GM21390 (cell line): ENCODE measurements around the gene ST3GAL2.
"Not testable (repeated sequence)": the region's sequence is repeated elsewhere in the genome, so short reads cannot be mapped to it uniquely, and the experiment has no call there.

ENCODE experiments used
- ATAC-seq: cut with Tn5 transposase; IDR thresholded peaks from one replicate; pipeline ENCODE4 v1.9.1; 2021; ENCODE audit not compliant: unreplicated experiment

ST3GAL2 gene

DNA sequence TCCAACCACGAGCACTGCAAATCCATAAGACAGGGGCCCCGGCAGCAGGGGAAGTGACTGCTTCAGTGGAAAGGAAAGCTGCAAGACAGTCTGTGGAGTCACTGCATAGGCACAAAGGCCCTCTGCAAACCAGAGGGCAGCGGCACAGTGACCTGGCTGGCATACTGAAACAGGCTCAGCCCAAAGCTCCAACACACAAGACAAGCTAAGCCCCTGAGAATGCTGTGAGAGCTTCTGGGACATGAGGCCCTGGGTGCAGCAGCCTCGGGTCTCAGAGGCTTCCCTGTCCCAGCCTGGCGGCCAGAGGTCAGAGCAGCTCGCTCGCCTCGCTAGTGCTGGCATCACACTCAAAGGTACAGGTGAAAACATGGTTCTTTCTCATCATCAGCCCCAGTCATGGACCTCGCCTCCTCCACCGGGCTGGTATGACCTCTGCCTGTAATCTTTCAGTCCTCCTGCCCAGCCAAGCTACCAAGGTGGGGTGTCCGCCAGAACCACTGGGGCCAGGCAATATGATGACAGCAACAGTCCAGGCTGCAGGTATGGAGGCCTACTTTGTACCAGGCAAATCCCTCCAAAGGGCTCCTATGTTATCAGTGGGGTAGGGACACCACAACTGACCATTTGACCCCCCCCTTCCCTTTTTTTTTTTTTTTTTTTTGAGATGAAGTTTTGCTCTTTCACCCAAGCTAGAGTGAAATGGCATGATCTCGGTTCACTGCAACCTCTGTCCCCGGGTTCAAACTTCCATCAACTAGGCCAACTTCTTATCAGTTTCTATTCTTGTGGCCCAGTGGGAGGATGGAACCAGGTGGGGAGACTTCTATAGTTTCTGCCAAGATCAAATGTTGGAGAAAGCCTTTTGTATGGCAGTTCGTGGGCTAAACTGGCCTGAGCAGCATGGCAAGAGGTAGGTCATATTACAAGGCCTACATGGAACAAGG is 19.2 kb downstream of the ST3GAL2 start:
- no peak for ATAC-seq

DNA sequence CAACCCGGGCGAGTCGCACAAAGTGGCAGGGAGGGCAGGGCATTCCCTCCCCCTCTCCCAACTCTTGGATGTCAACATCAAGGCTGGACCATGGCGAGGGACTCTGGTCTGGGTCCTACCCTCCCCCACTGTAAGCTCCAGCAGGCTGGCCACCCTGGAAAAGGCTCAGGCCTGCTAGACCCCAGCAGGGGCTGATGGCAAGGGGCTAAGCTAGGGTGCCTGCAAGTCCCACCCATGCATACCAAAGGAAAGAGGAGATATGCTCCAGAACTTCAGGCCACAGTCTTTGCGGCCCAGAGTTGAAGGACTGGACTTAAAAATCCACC is 19.9 kb downstream of the ST3GAL2 start:
- no peak for ATAC-seq

DNA sequence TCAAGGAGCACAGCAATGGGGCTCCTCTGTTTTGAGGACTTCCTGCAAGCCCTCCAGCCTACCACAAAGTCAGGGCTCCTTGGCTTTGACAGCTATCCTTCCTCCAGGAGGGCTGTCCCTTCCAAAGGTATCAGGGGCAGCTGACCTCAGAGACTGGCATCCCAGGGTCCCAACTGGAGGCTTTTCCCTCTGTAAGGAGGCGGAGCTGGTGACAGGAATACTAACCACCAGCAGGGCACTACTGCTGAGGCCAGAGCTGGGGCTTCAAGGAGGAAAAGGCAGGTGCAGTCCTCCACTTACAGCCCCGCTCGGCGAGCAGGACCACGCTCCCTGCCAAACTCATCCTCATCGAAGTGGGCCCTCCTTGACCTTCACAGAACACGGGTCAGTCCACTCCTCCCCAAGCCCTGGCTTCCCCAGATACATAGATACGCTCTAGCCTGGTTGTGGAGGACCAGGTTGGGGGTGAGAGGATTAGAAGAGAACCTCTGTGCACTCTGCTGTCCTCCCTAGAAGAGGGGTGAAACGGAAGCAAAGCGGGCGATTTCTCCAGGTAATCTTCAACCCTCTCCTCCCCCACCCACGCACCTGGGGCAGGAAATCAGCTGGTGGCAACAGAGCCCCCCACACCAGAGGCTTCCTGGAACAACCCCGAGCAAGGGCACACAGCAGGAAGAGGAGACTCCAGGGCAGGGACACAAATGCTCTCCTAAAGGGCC is 20.5 kb downstream of the ST3GAL2 start:
- no peak for ATAC-seq

- no peak for ATAC-seq
Measured at GRCh38 chr16:70417661-70418060, 21.2 kb downstream of the ST3GAL2 start.

- ATAC-seq = peak; percentile 89
Measured at GRCh38 chr16:70416748-70417616, 21.9 kb downstream of the ST3GAL2 start.

DNA sequence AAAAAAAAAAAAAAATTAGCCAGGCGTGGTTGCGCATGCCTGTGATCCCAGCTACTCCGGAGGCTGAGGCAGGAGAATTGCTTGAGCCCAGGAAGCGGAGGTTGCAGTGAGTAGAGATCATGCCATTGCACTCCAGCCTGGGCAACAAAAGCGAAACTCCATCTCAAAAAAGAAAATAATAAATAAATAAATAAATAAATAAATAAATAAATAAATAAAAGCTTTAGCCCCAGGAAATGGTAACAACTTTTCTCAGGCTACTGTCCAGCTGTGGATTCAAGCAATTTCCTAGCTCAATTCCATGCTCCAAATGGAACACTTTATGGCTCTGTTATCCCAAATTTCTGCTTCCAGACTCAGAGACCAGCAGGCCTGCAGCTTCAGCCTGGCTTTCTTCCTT is 25.3 kb downstream of the ST3GAL2 start:
- ATAC-seq = not testable (repeated sequence)

DNA sequence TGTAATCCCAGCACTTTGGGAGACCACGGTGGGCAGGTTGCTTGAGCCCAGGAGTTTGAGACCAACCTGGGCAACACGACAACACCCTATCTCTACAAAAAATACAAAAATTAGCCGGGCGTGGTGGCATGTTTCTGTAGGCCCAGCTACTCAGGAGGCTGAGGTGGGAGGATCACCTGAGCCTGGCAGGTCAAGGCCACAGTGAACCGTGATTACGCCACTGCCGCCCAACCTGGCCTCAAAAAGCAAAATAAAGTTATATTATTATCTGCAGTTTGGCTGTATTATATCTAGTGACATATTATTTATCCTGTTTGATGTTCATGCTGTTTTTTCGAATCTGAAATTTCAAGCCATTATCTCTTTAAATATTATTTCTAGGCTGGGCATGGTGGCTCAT is 26.5 kb downstream of the ST3GAL2 start:
- no peak for ATAC-seq

DNA sequence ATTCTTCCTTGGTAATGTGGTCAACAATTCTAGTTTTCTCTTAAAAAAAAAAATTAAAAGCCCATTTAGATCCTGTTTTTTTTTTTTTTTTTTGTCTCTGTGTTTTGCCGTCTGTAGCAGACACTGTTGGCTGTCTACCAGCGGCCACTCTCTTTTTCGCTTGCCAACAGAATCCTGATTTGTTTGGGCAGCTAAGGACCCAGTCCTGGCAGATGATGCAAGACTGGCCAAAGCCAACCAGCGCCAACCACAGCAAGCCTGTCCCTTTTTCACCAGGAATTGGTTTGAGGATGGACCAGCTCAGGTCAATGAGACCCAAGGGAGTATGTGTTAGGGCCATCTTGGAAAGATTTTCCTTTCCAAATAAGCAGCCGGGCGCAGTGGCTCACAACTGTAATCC is 28.2 kb downstream of the ST3GAL2 start:
- no peak for ATAC-seq

- ATAC-seq = no peak
Measured at GRCh38 chr16:70407811-70408274, 31.1 kb downstream of the ST3GAL2 start.

DNA sequence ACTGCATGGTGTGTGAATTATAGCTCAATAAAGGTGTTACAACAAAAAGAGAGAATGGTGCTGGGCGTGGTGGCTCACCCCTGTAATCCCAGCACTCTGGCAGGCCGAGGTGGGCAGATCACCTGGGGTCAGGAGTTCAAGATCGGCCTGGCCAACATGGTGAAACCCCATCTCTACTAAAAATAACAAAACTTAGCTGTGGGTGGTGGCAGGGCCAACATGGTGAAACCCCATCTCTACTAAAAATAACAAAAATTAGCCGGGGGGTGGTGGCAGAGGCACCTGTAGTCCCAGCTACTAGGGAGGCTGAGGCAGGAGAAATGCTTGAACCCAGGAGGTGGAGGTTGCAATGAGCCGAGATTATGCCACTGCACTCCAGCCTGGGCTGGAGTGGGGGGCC is 32.8 kb downstream of the ST3GAL2 start:
- ATAC-seq = not testable (repeated sequence)

DNA sequence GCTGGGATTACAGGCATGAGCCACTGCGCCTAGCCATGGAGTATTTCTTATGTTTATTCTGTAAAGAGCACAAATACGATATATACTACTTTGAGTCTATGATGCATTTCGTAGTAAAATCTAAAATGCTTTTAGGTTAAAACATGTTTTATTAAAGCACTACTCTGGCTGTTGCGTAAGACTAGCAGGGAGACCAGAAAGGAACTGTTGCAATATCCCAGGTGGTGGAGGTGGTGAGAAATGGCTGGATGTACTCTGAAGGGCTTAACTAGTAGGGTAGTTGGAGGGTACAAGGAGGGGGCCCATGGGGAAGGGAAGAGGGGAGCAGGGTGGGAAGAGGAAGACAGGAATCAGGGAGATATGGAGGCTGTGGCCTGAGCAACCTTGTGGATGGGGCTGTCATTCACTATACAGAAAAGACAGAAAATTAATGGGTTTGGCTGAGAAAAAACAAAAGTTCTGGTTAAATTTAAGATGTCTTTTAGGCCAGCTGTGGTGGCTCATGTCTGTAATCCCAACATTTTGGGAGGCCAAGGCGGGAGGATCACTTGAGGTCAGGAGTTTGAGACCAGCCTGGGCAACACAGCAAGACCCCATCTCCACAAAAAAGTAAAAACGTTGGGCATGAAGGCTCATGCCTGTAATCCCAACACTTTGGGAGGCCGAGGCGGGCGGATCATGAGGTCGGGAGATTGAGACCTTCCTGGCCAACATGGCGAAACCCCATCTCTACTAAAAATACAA is 35.8 kb downstream of the ST3GAL2 start:
- ATAC-seq = no peak

GRCh38 chr16:70399951-70400350 is 38.9 kb downstream of the ST3GAL2 start:
- no peak for ATAC-seq

DNA sequence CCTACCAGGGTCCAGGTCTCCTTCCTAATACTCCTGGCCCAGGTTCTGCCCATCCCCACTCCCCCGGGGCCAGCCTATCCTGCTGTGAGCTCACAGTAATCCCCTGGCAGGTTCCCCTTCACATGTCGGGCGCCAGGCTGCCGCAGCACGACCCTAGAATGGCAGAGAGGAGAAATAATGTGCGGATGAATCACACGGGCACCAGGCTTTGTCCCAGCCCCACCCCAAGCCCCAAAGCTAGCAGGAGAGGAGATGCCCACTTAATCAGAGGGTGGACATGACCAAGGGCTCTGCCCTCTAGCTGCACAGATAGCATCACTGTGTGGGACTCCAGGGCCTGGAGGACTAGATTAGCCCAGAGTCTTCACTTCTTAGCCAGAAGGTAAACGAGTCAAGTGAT is 39.5 kb downstream of the ST3GAL2 start:
- ATAC-seq = no peak

- no peak for ATAC-seq
Measured at GRCh38 chr16:70398177-70398743, 40.6 kb downstream of the ST3GAL2 start.

DNA sequence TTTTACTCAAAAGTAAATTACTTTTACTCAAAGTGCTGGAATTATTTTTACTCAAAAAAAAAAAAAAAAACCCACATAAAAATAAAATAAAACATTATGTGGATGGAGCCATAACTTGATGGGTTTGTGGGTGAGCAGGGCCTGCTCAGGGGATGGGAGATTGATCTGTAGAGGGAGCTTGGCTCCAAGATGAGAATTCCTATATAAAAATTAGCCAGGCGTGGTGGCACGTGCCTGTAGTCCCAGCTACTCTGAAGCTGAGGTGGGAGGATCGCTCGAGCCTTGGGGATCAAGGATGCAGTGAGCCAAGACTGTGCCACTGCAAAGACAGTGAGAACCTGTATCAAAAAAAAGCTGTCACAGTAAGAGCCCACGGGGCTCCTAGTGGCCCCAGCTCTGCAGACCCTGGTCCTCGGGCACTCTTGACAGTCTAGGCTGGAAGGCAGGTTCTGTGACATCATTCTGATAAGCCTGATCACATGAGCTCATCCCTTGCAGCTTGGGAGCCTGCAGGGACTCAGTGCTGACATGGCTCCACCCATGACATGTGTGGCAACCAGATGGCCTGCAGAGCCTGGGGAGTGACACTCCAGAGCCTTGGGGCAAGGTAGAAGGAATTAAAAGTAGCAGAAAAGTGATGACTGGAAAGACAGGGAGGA is 42.5 kb downstream of the ST3GAL2 start:
- no peak for ATAC-seq

DNA sequence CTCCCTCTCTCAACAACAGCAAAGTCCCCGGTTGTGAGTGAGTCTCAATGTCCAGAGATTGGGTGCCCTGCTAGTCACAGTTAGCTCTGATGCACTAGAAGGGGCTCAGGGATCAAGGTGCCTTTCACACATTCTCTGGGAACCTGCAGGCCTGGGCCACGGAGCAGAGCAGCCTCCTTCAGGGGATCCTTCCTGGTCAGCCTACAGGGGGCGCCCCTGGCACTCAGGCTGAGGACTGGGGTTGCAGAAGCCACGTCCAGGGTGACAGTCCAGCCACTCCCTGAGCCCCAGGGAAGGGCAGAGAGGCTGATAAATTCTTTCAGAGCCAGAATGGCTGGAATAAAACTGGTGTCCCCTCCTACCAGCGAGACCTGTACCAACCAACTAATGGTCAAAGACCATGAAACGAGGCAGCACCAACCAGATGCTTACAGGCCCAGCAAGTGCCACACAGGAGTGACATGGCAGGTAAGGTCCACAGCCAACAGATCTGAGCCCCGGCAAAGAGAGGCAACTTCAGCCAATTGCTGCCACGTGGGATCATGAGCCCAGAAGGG is 43.5 kb downstream of the ST3GAL2 start:
- no peak for ATAC-seq

DNA sequence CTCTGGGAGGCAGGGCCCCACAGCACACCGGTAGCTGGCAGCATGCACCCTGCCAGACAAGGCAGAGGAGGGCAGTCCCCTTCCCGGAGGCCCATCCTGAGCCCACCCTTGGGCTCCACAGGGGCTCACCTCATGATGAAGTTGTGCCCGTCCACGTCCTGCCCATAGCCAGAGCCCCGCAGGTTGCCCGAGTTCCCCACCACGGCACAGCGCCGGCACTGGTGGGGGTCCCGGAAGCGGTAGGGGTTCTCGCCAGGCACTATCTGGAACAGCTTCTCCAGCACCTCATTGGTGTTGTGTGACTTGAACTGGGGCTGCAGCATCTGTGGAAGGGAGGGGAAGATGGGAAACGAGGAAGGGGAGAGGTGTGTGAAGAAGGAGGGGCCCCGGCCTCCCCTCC is 44.0 kb downstream of the ST3GAL2 start:
- ATAC-seq = no peak

DNA sequence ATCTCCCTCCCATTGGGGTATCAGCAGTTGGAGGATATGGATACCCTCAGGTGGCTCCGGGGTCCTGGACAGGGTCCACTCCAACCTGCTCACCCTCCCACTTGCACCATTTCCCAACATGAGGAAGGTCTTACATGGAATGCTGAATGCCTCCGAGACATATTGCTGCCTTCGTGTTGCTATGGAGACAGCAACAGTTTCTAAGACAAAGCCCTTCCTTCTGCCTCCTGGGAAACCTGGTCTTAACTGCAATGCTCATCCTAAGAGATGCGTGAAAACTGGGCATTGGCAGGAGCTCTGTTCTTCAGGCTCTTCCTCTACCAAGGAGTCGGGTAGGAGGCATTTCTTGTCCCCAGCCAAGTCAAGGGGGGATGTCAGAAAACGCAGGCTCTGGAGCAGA is 45.2 kb downstream of the ST3GAL2 start:
- ATAC-seq = no peak

DNA sequence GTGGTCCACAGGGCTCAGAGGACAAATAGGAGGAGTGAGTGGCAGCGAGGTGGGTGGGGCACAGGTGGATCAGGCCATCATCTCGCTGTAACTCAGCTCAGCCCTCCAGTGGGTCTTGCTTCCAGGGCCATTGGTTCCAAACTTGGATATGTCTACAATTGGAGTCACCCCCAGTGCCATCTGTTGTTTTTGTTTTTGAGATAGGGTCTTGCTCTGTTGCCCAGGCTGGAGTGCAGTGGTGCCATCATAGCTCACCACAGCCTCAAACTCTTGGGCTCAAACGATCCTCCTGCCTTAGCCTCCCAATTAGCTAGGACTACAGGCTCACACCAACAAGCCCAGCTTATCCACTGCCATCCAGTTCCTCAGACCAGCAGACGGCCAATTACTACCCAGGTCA is 46.3 kb downstream of the ST3GAL2 start:
- ATAC-seq = no peak
